C4-2B (cell line): Measurements from ENCODE around the gene MYRFL.
A peak's percentile ranks its signal among the peaks of the same experiment; 100 is the strongest.
"Not testable (repeated sequence)": the region's sequence is repeated elsewhere in the genome, so short reads cannot be mapped to it uniquely, and the experiment has no call there.

Experiments
- H3K27ac ChIP-seq: fragments of 450-650 bp; 2 replicates; pipeline ENCODE4 v1.5.1; 2017
- CTCF ChIP-seq: fragments of 450-650 bp; conservative IDR thresholded peaks from 2 replicates; pipeline ENCODE4 v1.5.1; 2017; ENCODE audit warnings: mild to moderate bottlenecking
- ZFX ChIP-seq: fragments of 450-650 bp; IDR thresholded peaks from 2 replicates; pipeline ENCODE4 v1.6.1; 2017

Gene MYRFL

GRCh38 chr12:69843608-69844007 is 18.6 kb downstream of the MYRFL start:
- H3K27ac ChIP-seq, result peak overlapping the region; percentile 16; the same call in 1 of the 2 replicates
- no peak for TF ChIP-seq CTCF
- TF ChIP-seq ZFX, result no peak

DNA sequence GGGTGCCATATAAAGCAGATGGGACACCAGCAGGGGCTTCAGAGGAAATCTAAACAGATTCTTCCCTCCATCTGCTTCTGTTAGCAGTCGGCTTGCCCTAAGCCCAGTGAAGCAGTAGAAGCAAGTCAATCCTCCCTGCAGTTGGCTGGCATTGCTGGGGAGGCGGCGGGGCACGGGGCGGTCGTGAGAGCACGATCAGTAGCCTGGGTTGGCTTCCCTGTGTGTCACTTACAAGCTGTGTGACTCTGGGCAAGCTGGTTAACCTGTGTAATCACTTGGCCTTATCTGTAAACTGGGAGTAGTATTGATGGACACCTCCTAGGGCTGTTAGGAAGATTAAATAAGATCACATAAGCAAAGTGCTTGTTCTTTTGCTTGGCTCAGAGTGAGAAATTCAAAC is 19.4 kb downstream of the MYRFL start:
- TF ChIP-seq CTCF, result no peak
- TF ChIP-seq ZFX, result no peak
- H3K27ac ChIP-seq, result no peak overlapping the region

DNA sequence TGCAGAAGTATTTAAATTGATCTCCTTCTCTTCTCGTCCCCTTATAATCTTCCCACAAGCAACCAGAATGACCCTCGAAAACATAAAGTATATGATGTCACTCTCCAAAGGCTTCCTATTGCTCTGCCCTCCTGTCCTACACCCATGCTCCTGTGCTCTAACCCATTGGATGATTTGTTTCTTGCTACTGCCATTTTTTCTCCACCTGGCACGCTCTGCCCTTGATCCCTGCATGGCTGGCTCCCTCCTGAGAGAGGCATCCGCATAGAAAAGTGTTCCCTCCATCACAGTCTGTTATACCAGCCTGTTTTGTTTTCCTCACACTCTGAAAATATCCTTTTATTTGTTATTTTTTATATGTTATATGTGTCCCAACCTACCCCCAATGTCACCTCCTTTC is 19.8 kb downstream of the MYRFL start:
- TF ChIP-seq ZFX (no peak), CTCF (no peak)
- no peak overlapping the region for H3K27ac ChIP-seq

GRCh38 chr12:69846976-69847375 is 21.9 kb downstream of the MYRFL start:
- no peak overlapping the region for H3K27ac ChIP-seq
- no peak for TF ChIP-seq CTCF
- no peak for TF ChIP-seq ZFX

DNA sequence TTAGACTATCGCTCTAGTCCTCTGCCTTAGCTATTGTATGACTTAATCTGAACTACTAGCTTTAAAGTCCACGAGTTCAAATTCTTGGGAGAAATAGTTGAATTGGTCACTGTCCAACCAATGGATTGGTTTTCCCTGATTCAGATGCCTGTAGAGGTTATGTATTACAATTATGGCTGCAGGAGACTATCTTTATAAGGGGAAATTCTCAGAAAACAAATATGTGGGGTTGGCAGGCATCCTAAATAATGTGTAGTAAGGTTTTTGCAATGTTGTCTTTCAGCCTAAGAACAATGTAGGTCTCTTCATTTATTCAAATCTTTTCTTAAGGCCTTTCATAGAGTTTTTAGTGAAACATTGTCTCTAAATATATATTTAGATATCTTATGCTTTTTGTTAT is 26.9 kb downstream of the MYRFL start:
- TF ChIP-seq ZFX (no peak), CTCF (no peak)
- H3K27ac ChIP-seq, result no peak overlapping the region

- not testable (repeated sequence) for H3K27ac ChIP-seq
Observed at GRCh38 chr12:69853176-69853961, 28.3 kb downstream of the MYRFL start.

DNA sequence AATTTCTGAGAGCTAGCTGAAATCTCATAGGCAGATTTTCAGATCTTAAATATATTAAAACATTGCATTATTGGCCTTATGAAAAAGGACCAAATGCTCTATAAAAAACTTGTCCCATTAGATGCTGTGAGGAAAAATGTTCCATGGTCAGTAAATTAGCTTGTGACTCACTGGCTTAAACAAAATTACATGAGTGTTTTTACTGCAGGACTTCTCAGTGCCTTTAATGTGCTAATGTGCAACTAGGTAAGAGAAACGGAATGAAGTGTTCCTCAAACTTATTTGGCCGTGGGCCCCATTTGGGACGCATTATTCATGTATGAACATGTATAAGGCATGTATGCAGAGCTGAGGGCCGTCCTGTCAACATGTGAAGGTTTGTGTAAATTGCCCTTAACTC is 41.7 kb downstream of the MYRFL start:
- no peak for TF ChIP-seq CTCF
- TF ChIP-seq ZFX, result no peak
- H3K27ac ChIP-seq, result no peak overlapping the region

- TF ChIP-seq CTCF (no peak), ZFX (no peak)
Observed at GRCh38 chr12:69868695-69869094, 43.7 kb downstream of the MYRFL start.

More at GRCh38 chr12:69868695-69869094, 43.7 kb downstream of the MYRFL start:
- H3K27ac ChIP-seq, result no peak overlapping the region
